Activated naive CD4-positive, alpha-beta T cell treated with anti-CD3 and anti-CD28 coated beads, Interleukin-2, amount 50 U/mL, for 72 hours (primary cell): ENCODE measurements around the gene RPS13. TPM values are rescaled to one million over a fixed set of nuclear protein-coding genes. Genes with fewer than 3 reads are reported as not detected.
"Not testable (repeated sequence)": the region's sequence is repeated elsewhere in the genome, so short reads cannot be mapped to it uniquely, and the experiment has no call there.

Experiments used
- ATAC-seq, 2 donors: fragments of 150-1000 bp; cut with Tn5 transposase; 2 replicates each; pipeline ENCODE4 v1.10.0; 2021; ENCODE audit warnings: mild to moderate bottlenecking in 2 of 2, moderate library complexity in 2 of 2
- DNase-seq, 2 donors: peaks; one replicate each; pipeline ENCODE4 v3.0.0; 2021 to 2022; ENCODE audit warnings: low spot score in 2 of 2
- H3K27ac Mint-ChIP-seq, 2 donors: one replicate each; pipeline ENCODE4 v1.8.0; 2022; ENCODE audit warnings: mild to moderate bottlenecking in 2 of 2, mixed read lengths in 2 of 2
- H3K36me3 Mint-ChIP-seq, 2 donors: one replicate each; pipeline ENCODE4 v1.8.0; 2022; ENCODE audit warnings: mixed read lengths in 2 of 2
- H3K9me3 Mint-ChIP-seq, 2 donors: one replicate each; pipeline ENCODE4 v1.8.0; 2022; ENCODE audit warnings: mixed read lengths in 2 of 2
- total RNA-seq, 2 donors: library from RNA; stranded (reverse); gene quantifications; one replicate each; pipeline ENCODE4 v1.2.3, GENCODE V29; 2022

Gene RPS13
- 1,000 to 10,000 TPM; 1,379 to 1,620 TPM for total RNA-seq

DNA sequence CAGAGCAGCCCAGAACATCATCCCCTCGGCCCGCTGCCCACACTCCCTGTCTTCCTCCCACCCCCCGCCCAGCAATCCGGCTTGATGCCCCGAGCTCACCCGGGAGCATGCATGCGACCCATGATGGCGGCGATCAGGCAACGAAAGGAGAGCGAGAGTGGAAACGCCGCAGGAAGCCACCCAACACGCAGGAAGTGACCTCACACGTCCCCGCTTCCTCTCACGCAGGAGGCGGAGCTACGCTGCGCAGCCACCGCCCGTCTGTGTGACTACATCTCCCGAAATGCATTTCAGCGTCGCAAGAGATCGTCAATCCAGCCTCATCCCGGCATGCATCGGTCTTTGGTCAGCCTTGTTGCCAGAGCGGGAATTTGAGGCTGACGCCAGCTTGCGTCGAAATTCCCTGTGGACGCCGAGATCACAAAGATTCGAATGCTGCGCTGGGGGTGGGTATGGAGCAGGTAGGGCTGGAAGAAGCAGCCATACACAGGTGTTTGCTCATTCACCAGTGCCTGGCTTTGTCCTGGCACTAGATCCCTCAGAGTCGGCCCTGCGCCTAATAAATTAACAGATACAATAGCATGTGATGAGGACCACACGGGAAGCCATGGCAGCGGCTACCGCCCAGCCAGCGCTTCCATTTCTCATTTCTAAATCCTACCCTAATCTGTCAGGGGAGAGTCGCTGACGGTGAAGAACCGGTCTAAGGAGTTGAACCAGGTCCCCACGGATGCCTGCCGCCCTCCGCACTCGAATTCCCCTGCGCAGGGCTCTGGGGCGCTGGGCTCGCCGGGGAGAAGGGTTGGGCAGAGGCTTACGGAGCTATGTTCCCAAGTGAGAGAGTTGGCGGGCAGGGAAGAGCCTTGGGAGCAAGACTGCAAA lies at the start of gene RPS13:
TSS of gene RPS13 (minus strand) at position 148 of the 882 bp plus-strand sequence. CDS start at position 122, 26 bp downstream.
- DNase-seq (peak; percentile 88 to 95), ATAC-seq (peak; percentile 98 to 99)
- Mint-ChIP-seq H3K9me3 (no peaks in the 10 kb centered on the region), H3K27ac (peak within 1 kb of the TSS; percentile 98 to 99), H3K36me3 (peaks cover 45 to 58% of the 10 kb centered on the region in 2 donors)

DNA sequence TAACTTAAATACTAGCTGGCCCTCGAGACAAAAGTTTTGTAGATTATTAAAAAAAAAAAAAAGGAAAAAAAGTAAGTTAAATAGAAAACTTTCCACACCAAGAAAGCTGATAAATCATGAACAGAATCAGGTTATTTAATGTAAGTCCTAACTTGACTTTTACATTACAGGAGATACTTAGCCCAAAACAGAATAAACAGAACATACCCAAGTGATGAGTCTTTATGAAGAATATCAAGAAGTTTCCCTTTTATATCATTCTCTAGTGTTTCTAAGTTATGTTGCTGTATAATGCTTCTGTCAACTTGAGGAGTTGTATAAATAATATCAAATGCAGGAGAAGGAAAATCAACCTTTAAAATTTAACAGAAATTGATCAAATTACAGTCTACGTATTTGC lies 44.5 kb upstream of the RPS13 start:
- H3K27ac Mint-ChIP-seq = no peak overlapping the region
- DNase-seq (no peak), ATAC-seq (no peak)
- peaks cover 0 to 5% of the 10 kb centered on the region in 2 donors for H3K36me3 Mint-ChIP-seq
- no peaks in the 10 kb centered on the region for H3K9me3 Mint-ChIP-seq

GRCh38 chr11:17117262-17117661 lies 39.8 kb upstream of the RPS13 start:
- no peak overlapping the region for H3K27ac Mint-ChIP-seq
- peaks cover 0 to 5% of the 10 kb centered on the region in 2 donors for H3K36me3 Mint-ChIP-seq
- ATAC-seq (no peak), DNase-seq (no peak)
- H3K9me3 Mint-ChIP-seq = no peaks in the 10 kb centered on the region

DNA sequence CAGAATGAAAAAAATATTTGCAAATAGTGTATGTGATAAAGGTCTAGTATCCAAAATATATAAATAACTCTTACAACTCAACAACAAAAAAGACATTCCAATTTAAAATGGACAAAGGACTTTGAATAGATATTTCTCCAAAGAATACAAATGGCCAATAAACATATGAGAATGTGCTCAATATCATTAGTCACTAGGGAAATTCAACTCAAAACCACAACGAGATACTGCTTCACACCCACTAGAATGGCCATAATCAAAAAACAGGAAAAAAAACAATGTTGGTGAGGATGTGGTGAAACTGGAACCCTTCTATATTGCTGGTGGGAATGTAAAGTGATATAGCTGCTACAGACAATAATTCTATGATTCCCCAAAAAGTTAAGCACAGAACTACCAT lies 38.6 kb upstream of the RPS13 start:
- ATAC-seq = no peak
- Mint-ChIP-seq H3K27ac (no peak overlapping the region), H3K36me3 (peaks cover 0 to 3% of the 10 kb centered on the region in 2 donors), H3K9me3 (no peaks in the 10 kb centered on the region)
- no peak for DNase-seq

DNA sequence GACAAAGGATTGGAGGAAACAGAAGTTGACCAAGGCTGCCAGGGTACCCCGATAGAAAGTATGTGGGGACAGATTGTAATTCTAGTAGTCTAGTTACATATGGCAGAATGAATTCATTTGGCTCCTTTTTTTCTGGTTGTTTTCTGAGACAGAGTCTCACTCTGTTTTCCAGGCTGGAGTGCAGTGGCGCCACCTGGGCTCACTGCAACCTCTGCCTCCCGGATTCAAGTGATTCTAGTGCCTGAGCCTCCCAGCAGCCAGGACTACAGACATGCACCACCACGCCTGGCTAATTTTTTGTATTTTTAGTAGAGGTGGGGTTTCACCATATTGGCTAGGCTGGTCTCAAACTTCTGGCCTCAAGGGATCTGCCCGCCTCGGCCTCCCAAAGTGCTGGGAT lies 30.3 kb upstream of the RPS13 start:
- not testable (repeated sequence) for H3K9me3 Mint-ChIP-seq, DNase-seq, H3K36me3 Mint-ChIP-seq, H3K27ac Mint-ChIP-seq, ATAC-seq

DNA sequence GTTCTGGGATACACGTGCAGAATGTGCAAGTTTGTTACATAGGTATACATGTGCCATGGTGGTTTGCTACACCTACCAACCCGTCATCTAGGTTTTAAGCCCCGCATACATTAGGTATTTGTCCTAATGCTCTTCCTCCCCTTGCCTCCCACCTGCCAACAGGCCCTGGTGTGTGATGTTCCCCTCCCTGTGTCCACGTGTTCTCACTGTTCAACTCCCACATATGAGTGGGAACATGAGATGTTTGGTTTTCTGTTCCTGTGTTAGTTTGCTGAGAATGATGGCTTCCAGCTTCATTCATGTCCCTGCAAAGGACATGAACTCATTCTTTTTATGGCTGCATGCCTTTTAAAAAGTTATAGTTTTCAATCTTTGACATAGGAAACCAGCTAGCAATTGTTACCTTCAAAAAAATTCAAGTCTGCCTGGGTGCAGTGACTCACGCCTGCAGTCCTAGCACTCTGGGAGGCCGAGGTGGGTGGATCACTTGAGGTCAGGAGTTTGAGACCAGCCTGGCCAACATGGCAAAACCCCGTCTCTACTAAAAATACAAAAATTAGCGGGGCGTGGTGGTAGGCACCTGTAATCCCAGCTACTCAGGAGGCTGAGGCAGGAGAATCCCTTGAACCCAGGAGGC lies 28.1 kb upstream of the RPS13 start:
- H3K36me3 Mint-ChIP-seq, ATAC-seq, H3K9me3 Mint-ChIP-seq, DNase-seq: not testable (repeated sequence)
- peak overlapping the region in 1 of 2 donors; percentile 34 for H3K27ac Mint-ChIP-seq

DNA sequence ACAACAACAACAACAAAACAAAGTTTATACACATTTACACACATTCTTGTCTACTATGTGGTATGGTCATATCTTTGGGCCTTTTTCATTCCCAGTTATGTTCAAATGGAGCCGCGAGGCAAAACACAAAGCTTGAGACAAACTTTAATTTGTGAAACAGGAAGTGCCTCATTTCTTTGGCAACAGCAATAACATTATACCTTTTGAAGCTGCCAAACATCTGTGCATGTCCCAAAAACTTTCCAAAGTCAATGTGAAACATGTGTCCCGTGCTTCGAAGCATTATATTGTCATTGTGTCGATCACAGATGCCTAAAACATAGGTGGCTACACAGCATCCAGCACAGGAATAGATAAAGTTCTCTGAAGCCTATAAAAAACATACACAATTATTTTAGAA lies 25.0 kb upstream of the RPS13 start:
- ATAC-seq (no peak), DNase-seq (no peak)
- Mint-ChIP-seq H3K9me3 (no peaks in the 10 kb centered on the region), H3K36me3 (no peaks in the 10 kb centered on the region), H3K27ac (no peak overlapping the region)

- H3K36me3 Mint-ChIP-seq = no peaks in the 10 kb centered on the region
- no peak overlapping the region for H3K27ac Mint-ChIP-seq
- DNase-seq (no peak), ATAC-seq (no peak)
- no peaks in the 10 kb centered on the region for H3K9me3 Mint-ChIP-seq
These were observed 21.2 kb upstream of the RPS13 start for GRCh38 chr11:17098658-17099057.

DNA sequence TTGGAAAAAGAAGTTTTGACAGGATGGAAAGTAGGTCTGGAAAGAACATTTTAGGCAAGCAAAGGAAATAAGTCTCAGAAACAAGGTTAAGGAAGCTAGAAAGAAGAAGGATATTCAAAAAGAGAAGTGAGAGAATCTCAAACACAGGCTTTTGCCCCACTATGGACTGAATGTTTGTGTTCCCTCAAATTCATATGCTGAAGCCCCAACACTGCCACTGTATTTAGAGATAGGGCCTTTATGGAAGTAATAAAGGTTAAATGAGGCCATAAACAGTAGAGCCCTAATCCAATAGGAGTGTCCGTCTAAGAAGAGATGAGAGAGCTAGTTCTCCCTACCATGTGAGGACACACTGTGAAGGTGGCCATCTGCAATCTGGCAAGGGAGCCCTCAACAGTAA lies 20.6 kb upstream of the RPS13 start:
- ATAC-seq (no peak), DNase-seq (no peak)
- H3K36me3 Mint-ChIP-seq = no peaks in the 10 kb centered on the region
- peak overlapping the region in 1 of 2 donors; percentile 4 for H3K27ac Mint-ChIP-seq
- no peaks in the 10 kb centered on the region for H3K9me3 Mint-ChIP-seq

- H3K27ac Mint-ChIP-seq, DNase-seq, H3K36me3 Mint-ChIP-seq, H3K9me3 Mint-ChIP-seq, ATAC-seq: not testable (repeated sequence)
These were observed 8.5 kb upstream of the RPS13 start for GRCh38 chr11:17085976-17086375.

GRCh38 chr11:17077240-17077519 lies 287 bp downstream of the RPS13 start:
- H3K9me3 Mint-ChIP-seq = no peaks in the 10 kb centered on the region
- peak overlapping the region; percentile 98 to 99 for H3K27ac Mint-ChIP-seq
- peaks cover 45 to 58% of the 10 kb centered on the region in 2 donors for H3K36me3 Mint-ChIP-seq
- peak in 1 of 2 donors; percentile 16 for DNase-seq
- peak; percentile 9 to 19 for ATAC-seq

GRCh38 chr11:17076517-17077239 lies 789 bp downstream of the RPS13 start:
- peaks cover 45 to 58% of the 10 kb centered on the region in 2 donors for H3K36me3 Mint-ChIP-seq
- peak overlapping the region; percentile 98 to 99 for H3K27ac Mint-ChIP-seq

DNA sequence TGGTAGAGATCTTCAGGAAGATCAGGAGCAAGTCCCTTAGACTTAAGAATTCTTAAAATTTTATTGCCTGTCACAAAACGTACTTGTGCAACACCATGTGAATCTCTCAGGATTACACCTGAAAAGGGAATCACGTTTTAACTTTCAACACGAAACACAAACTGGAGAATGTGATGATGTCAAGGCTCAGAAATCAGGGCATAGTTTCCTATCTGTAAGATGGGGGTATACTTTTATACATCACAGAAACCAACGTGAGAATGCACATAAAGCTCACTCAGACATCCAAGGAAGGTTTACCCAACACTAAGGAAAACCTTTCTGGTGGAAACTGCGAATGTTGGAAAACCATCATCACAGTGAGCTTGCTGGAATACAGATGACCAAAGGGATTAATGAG lies 2.0 kb downstream of the RPS13 start:
- ATAC-seq (no peak), DNase-seq (no peak)
- peak overlapping the region; percentile 98 to 99 for H3K27ac Mint-ChIP-seq
- H3K9me3 Mint-ChIP-seq = no peaks in the 10 kb centered on the region
- peaks cover 45 to 58% of the 10 kb centered on the region in 2 donors for H3K36me3 Mint-ChIP-seq

More at GRCh38 chr11:17076517-17077239, 789 bp downstream of the RPS13 start:
- no peak for ATAC-seq
- no peaks in the 10 kb centered on the region for H3K9me3 Mint-ChIP-seq
- DNase-seq = no peak

- no peaks in the 10 kb centered on the region for H3K9me3 Mint-ChIP-seq
- ATAC-seq (no peak), DNase-seq (no peak)
- H3K36me3 Mint-ChIP-seq = peaks cover 40 to 51% of the 10 kb centered on the region in 2 donors
- peak overlapping the region in 1 of 2 donors; percentile 98 for H3K27ac Mint-ChIP-seq
These were observed 4.0 kb downstream of the RPS13 start for GRCh38 chr11:17073370-17074027.

GRCh38 chr11:17067417-17067816 lies 10.1 kb downstream of the RPS13 start:
- Mint-ChIP-seq H3K9me3 (peaks cover 0 to 5% of the 10 kb centered on the region in 2 donors), H3K36me3 (peaks cover 0 to 5% of the 10 kb centered on the region in 2 donors), H3K27ac (no peak overlapping the region)
- ATAC-seq (no peak), DNase-seq (no peak)

GRCh38 chr11:17066691-17067090 lies 10.8 kb downstream of the RPS13 start:
- peaks cover 0 to 5% of the 10 kb centered on the region in 2 donors for H3K36me3 Mint-ChIP-seq
- no peak overlapping the region for H3K27ac Mint-ChIP-seq
- peaks cover 0 to 5% of the 10 kb centered on the region in 2 donors for H3K9me3 Mint-ChIP-seq
- no peak for DNase-seq
- no peak for ATAC-seq
